VCaP (cell line): ENCODE measurements around the gene DIP2A.

Experiments
- H3K27ac ChIP-seq: fragments of 450-650 bp; 2 replicates; pipeline ENCODE4 v1.5.1; 2017
- TF ChIP-seq, protein P1 (sequence below): fragments of 450-650 bp; conservative IDR thresholded peaks from 2 replicates; pipeline ENCODE4 v1.5.1; 2017; ENCODE audit warnings: mild to moderate bottlenecking, moderate library complexity

Gene DIP2A

GRCh38 chr21:46561445-46562090 is 102.9 kb downstream of the DIP2A start:
- TF ChIP-seq, protein P1, sequence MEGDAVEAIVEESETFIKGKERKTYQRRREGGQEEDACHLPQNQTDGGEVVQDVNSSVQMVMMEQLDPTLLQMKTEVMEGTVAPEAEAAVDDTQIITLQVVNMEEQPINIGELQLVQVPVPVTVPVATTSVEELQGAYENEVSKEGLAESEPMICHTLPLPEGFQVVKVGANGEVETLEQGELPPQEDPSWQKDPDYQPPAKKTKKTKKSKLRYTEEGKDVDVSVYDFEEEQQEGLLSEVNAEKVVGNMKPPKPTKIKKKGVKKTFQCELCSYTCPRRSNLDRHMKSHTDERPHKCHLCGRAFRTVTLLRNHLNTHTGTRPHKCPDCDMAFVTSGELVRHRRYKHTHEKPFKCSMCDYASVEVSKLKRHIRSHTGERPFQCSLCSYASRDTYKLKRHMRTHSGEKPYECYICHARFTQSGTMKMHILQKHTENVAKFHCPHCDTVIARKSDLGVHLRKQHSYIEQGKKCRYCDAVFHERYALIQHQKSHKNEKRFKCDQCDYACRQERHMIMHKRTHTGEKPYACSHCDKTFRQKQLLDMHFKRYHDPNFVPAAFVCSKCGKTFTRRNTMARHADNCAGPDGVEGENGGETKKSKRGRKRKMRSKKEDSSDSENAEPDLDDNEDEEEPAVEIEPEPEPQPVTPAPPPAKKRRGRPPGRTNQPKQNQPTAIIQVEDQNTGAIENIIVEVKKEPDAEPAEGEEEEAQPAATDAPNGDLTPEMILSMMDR: no peak
- no peak overlapping the region for H3K27ac ChIP-seq

DNA sequence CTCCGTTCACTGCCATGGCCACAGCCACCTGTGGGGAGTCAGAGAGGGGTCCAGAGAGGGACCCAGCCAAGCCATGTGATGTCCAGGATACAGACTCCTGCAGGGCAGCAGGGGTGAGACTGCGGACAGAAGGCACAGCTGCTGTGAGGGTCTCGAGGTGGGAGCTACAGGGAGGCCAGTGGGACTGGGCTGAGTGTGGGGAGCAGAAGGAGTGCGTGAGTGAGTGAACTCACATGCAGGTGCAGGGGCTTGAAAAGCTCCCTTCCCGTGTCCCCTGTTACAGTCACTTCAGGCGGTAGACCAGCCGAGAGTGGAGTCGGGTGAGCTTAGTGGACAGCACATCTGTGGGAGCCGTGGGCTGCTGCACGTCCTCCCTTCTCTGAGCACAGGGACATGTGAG is 103.8 kb downstream of the DIP2A start:
- TF ChIP-seq, protein P1: no peak
- H3K27ac ChIP-seq: no peak overlapping the region

DNA sequence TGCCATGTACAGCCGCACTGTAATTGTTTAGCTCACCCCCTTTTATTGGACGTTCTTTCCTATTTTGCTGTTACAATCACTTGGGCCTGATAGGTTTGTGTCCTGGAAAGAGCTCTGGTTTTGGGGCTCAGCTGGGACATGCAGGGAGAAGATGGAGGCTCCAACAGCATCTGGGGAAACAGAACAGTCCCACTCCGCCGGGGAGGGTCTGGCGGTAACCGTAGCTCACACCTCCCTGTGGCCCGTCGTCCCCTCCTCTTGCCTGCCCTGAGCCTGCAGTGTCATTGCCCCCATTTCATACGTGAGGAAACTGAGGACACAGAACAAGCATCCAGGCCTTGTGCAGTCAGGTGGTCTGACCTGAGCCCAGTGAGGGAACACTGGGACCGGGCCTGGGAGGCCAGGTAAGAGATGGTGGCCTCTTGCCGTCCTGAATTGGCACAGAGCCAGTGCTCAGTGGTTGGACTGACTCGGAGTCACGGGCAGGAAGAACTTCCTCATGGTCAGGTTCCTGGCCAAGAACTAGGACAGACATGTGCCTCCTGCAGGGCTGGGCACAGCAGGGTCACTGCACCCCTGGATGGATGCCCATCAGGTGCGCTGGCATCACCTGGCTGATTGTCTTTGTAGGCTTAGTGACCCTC is 104.4 kb downstream of the DIP2A start:
- TF ChIP-seq, protein P1: no peak
- H3K27ac ChIP-seq: no peak overlapping the region

DNA sequence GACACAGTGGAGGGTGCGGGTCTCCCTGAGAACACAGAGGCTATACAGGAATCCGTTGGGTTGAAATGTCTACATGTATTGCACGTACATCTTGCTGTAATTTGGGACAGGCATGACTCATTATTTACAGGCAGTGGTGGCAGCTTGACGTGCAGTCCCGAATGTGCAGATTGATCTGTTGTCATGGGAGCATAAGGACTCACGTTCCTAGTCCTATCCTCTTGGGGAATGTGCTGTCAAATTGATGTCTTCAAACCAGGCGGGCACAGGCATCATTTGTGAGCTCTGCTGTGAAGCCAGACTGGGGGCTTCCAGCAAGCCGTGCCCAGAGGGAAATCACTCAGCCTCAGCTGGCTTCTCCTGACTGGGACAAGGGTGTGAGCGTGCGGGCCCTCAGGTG is 105.7 kb downstream of the DIP2A start:
- H3K27ac ChIP-seq: no peak overlapping the region
- TF ChIP-seq, protein P1: no peak

DNA sequence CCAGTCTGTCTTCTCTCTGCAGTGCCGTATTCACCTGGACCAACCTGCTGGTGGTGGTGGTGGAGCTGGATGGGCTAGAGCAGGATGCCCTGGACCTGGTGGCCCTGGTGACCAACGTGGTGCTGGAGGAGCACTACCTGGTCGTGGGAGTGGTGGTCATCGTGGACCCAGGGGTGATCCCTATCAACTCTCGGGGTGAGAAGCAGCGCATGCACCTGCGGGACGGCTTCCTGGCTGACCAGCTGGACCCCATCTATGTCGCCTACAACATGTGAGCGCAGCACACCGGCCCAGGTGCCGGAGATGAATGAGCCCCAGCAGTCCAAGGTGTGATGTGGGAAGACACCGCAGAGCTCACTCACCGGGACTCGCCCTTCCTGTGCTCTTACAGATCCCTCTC is 108.7 kb downstream of the DIP2A start:
- H3K27ac ChIP-seq: peak overlapping the region; percentile 5
- TF ChIP-seq, protein P1: no peak

DNA sequence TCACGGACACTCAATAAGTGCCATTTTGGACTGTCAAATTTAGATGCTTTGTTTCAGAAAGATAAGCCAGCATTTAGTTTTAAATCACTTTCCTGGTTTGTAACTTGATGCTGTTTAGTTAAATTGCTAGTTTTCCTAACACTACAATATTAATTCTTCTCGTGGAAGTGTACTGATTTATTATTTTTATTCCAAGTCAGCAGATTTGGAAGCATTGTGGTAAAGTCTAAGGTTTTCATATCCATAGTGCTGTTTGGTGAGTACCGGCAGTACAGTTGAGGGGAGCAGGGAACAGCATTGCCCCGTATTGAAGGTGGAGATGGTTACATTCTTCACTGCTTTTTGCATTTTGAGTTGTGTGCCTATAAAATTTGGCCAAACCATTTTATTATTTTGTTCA is 109.9 kb downstream of the DIP2A start:
- TF ChIP-seq, protein P1: no peak
- H3K27ac ChIP-seq: no peak overlapping the region

DNA sequence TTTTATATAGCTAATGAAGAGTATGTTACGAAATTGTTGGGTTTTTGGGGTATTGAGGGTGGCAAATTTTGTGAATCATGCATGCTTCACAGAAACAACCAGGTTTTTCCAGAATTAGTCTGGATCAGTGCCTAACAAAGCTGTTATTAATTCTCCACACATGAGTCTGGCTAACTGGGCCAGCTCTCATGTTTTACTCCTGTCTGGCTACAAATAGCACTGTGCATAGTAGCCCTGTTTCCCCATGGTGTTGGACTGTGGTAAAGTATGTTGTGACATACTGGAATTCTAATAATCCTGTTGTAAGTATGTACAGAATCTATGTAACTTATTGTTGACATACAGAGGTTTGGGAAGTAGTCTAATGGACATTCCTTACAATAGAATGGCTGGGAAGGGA is 110.4 kb downstream of the DIP2A start:
- no peak overlapping the region for H3K27ac ChIP-seq
- TF ChIP-seq, protein P1: no peak
